Thyroid gland (tissue), 4 donors: Measurements from ENCODE around the gene MAPK7. TPM values are rescaled to one million over a fixed set of nuclear protein-coding genes. Genes with fewer than 3 reads are reported as not detected.

Experiments used
- DNase-seq, 2 donors: peaks; one replicate each; pipeline ENCODE4 v3.0.0-alpha.2; 2019
- H3K27ac ChIP-seq, 3 donors: fragments of 200-600 bp; sonication (generic); 1 replicate in 2 of 3; 2 replicates in 1 of 3; pipeline ENCODE4 v1.5.1; 2016 to 2019; ENCODE audit warnings: mild to moderate bottlenecking in 1 of 3, moderate library complexity in 1 of 3
- H3K27me3 ChIP-seq: fragments of 200-600 bp; sonication (generic); one replicate; pipeline ENCODE4 v1.5.1; 2019
- H3K36me3 ChIP-seq, 2 donors: fragments of 200-600 bp; sonication (generic); one replicate each; pipeline ENCODE4 v1.5.1; 2016 to 2019
- H3K4me1 ChIP-seq, 2 donors: fragments of 200-600 bp; sonication (generic); one replicate each; pipeline ENCODE4 v1.5.1; 2017 to 2019
- H3K4me3 ChIP-seq, 3 donors: fragments of 200-600 bp; sonication (generic); replicated peaks in 1 of 3; 1 replicate in 2 of 3; 2 replicates in 1 of 3; pipeline ENCODE4 v1.5.1; 2016; ENCODE audit warnings: mild to moderate bottlenecking in 1 of 3
- H3K9me3 ChIP-seq: fragments of 200-600 bp; sonication (generic); one replicate; pipeline ENCODE4 v1.5.1; 2017
- CTCF ChIP-seq, 6 experiments: fragments of 200-600 bp in 3 of 6; fragments of 450-650 bp in 3 of 6; sonication (generic) in 3 of 6; IDR thresholded peaks; one replicate each; pipeline ENCODE4 v1.5.1; 2016 to 2019; ENCODE audit warnings: antibody characterized with exemption in 6 of 6, mild to moderate bottlenecking in 2 of 6, inconsistent platforms in 1 of 6, moderate library complexity in 1 of 6
- POLR2A ChIP-seq, 2 donors: fragments of 450-650 bp; IDR thresholded peaks; one replicate each; pipeline ENCODE4 v1.6.1; 2017; ENCODE audit warnings: antibody characterized with exemption in 2 of 2, mild to moderate bottlenecking in 2 of 2, moderate library complexity in 1 of 2
- WGBS, 2 donors: methylation state at CpG; one replicate each; pipeline ENCODE4 v1.1.5; 2017; 5-methylcytosine and 5-hydroxymethylcytosine counted together
- intact Hi-C: fragments of 100-400 bp; cut with DNase I; formaldehyde crosslinking; loops from one replicate; pipeline ENCODE4 v1.15.1; 2023
- total RNA-seq, 4 donors: library from RNA; depleted of rRNA; stranded (reverse); fragments of >200 nt; gene quantifications; one replicate each; pipeline ENCODE4 v1.2.3, GENCODE V29; 2016

Gene MAPK7
- total RNA-seq, 4 donors from 2014 or later = 22.4 to 46.5 (median 31.3) TPM

GRCh38 chr17:19405114-19405513 lies 26.8 kb downstream of the MAPK7 start:
- H3K27ac ChIP-seq = no peak overlapping the region
- no peak for DNase-seq
- H3K36me3 ChIP-seq = no peaks in the 10 kb centered on the region
- H3K9me3 ChIP-seq = no peaks in the 10 kb centered on the region
- no peaks in the 10 kb centered on the region for H3K4me1 ChIP-seq
- intact Hi-C loops = no loop called here
- 91% methylated on average over 5 of the region's 5 CpGs for WGBS, 2 donors
- H3K4me3 ChIP-seq = no peak overlapping the region
- H3K27me3 ChIP-seq = no peaks in the 10 kb centered on the region
- no peak for TF ChIP-seq CTCF (IDR thresholded peaks at IDR 0.05)
- TF ChIP-seq POLR2A (IDR thresholded peaks at IDR 0.05) = no peak

GRCh38 chr17:19407601-19408345 lies 29.5 kb downstream of the MAPK7 start:
- intact Hi-C loops = no loop called here
- no peak overlapping the region for H3K4me3 ChIP-seq
- no peaks in the 10 kb centered on the region for H3K36me3 ChIP-seq
- TF ChIP-seq CTCF (IDR thresholded peaks at IDR 0.05) (no peak), POLR2A (IDR thresholded peaks at IDR 0.05) (no peak)
- H3K9me3 ChIP-seq = no peaks in the 10 kb centered on the region
- H3K27me3 ChIP-seq = no peaks in the 10 kb centered on the region
- H3K4me1 ChIP-seq = no peaks in the 10 kb centered on the region
- WGBS, 2 donors = 94 to 95% methylated on average over 7 to 10 of the region's 10 CpGs
- no peak overlapping the region for H3K27ac ChIP-seq
- no peak for DNase-seq

GRCh38 chr17:19408346-19408710 lies 30.0 kb downstream of the MAPK7 start:
- no peak for TF ChIP-seq CTCF (IDR thresholded peaks at IDR 0.05)
- no peak for TF ChIP-seq POLR2A (IDR thresholded peaks at IDR 0.05)
- Histone ChIP-seq H3K4me1 (no peaks in the 10 kb centered on the region), H3K9me3 (no peaks in the 10 kb centered on the region), H3K4me3 (no peak overlapping the region), H3K27ac (no peak overlapping the region), H3K36me3 (no peaks in the 10 kb centered on the region), H3K27me3 (no peaks in the 10 kb centered on the region)
- intact Hi-C loops = no loop called here
- 92 to 94% methylated on average over 2 of the region's 2 CpGs for WGBS, 2 donors
- no peak for DNase-seq

GRCh38 chr17:19409066-19409465 lies 30.8 kb downstream of the MAPK7 start:
- no peak for DNase-seq
- WGBS, 2 donors = 98 to 99% methylated on average over 3 of the region's 3 CpGs
- Histone ChIP-seq H3K36me3 (no peaks in the 10 kb centered on the region), H3K27me3 (no peaks in the 10 kb centered on the region), H3K4me1 (no peaks in the 10 kb centered on the region), H3K27ac (no peak overlapping the region), H3K4me3 (no peak overlapping the region), H3K9me3 (no peaks in the 10 kb centered on the region)
- intact Hi-C loops = no loop called here
- TF ChIP-seq CTCF (IDR thresholded peaks at IDR 0.05) (no peak), POLR2A (IDR thresholded peaks at IDR 0.05) (no peak)

GRCh38 chr17:19409509-19409908 lies 31.2 kb downstream of the MAPK7 start:
- Histone ChIP-seq H3K36me3 (no peaks in the 10 kb centered on the region), H3K27ac (no peak overlapping the region), H3K27me3 (no peaks in the 10 kb centered on the region), H3K9me3 (no peaks in the 10 kb centered on the region), H3K4me3 (no peak overlapping the region), H3K4me1 (no peaks in the 10 kb centered on the region)
- 80 to 93% methylated on average over 3 of the region's 3 CpGs for WGBS, 2 donors
- TF ChIP-seq POLR2A (IDR thresholded peaks at IDR 0.05) = no peak
- no peak for TF ChIP-seq CTCF (IDR thresholded peaks at IDR 0.05)
- intact Hi-C loops = no loop called here
- no peak for DNase-seq
